Measurements from ENCODE around the gene THAP7.

DNA sequence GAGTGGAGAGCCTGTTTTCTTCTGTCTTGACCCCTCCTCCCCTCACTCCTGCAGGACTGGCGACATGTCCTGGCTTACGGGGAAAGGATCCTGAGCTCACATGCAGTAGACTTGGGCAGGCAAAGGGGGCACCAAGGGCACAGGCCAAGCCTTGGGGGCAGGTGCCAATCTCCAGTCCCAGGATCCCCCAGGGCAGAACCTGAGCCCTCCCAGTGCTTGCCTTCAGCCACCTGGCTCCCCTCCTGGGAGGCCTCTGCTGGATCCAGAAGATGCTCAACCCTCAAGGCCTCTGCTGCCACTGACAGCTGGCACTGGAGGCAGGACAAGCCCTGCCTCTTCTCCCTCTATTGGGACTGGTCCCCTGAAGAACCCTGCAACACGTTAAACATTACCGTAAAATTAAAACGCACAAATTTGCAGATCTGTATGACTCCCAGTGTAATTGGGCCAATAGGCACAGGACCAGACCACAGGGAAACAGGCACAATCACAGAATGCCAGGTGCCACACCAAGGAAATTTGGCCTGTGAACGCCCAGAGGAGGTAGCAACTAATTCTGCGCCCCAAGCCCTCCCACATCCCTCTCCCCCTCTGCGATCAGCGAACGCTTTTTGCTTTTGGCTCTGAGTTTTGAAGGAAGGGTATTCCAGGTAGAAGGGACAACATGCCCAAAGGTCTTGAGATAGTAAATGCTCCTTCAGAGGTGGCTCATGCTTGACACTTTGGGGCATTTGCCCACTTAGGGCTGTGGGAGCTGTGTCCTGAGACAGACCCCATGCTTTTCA, 20.8 kb downstream of the THAP7 start:
- TF ChIP-seq, protein P1, sequence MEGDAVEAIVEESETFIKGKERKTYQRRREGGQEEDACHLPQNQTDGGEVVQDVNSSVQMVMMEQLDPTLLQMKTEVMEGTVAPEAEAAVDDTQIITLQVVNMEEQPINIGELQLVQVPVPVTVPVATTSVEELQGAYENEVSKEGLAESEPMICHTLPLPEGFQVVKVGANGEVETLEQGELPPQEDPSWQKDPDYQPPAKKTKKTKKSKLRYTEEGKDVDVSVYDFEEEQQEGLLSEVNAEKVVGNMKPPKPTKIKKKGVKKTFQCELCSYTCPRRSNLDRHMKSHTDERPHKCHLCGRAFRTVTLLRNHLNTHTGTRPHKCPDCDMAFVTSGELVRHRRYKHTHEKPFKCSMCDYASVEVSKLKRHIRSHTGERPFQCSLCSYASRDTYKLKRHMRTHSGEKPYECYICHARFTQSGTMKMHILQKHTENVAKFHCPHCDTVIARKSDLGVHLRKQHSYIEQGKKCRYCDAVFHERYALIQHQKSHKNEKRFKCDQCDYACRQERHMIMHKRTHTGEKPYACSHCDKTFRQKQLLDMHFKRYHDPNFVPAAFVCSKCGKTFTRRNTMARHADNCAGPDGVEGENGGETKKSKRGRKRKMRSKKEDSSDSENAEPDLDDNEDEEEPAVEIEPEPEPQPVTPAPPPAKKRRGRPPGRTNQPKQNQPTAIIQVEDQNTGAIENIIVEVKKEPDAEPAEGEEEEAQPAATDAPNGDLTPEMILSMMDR (IDR thresholded peaks at IDR 0.05), result no peak
- no peak for TF ChIP-seq ZFX (IDR thresholded peaks at IDR 0.05; ENCODE audit: borderline replicate concordance)
